Neutrophil (primary cell): ENCODE measurements around the gene UNKL.

Source experiments
- H3K27ac ChIP-seq: fragments of 200-600 bp; sonication (generic); 2 replicates; pipeline ENCODE4 v1.5.1; 2016; ENCODE audit warnings: mild to moderate bottlenecking, moderate library complexity
- H3K27me3 ChIP-seq: fragments of 200-600 bp; sonication (generic); 2 replicates; pipeline ENCODE4 v1.6.0; 2016; ENCODE audit warnings: mild to moderate bottlenecking
- H3K36me3 ChIP-seq: fragments of 200-600 bp; sonication (generic); 2 replicates; pipeline ENCODE4 v1.5.1; 2017
- H3K4me1 ChIP-seq, 2 experiments: fragments of 200-600 bp in 1 of 2; sonication (generic) in 1 of 2; 1 replicate in 1 of 2; 2 replicates in 1 of 2; pipeline versions ENCODE4 v1.5.1 to v1.6.1; 2013 to 2016; ENCODE audit warnings: low read depth in 1 of 2, low read length in 1 of 2, mild to moderate bottlenecking in 1 of 2, moderate library complexity in 1 of 2; ENCODE audit not compliant: control insufficient read depth in 1 of 2, insufficient read depth in 1 of 2
- H3K4me3 ChIP-seq, 2 experiments: fragments of 200-600 bp in 1 of 2; sonication (generic) in 1 of 2; 1 replicate in 1 of 2; 2 replicates in 1 of 2; pipeline ENCODE4 v1.5.1; 2013 to 2016; ENCODE audit warnings: low read depth in 1 of 2, low read length in 1 of 2, mild to moderate bottlenecking in 1 of 2, moderate library complexity in 1 of 2
- H3K9me3 ChIP-seq: fragments of 200-600 bp; sonication (generic); 2 replicates; pipeline ENCODE4 v1.5.1; 2016
- CTCF ChIP-seq: fragments of 200-600 bp; sonication (generic); IDR thresholded peaks from 2 replicates; pipeline ENCODE4 v1.5.1; 2016; ENCODE audit warnings: antibody characterized with exemption

Gene UNKL

GRCh38 chr16:1407753-1408152, 6.8 kb downstream of the UNKL start:
- no peak for TF ChIP-seq CTCF
- no peak overlapping the region for H3K4me3 ChIP-seq
- H3K27ac ChIP-seq: peak overlapping the region; percentile 59
- H3K9me3 ChIP-seq: no peaks in the 10 kb centered on the region
- peaks cover 14 to 27% of the 10 kb centered on the region in 2 experiments for H3K4me1 ChIP-seq
- H3K27me3 ChIP-seq: no peaks in the 10 kb centered on the region
- peaks cover 89% of the 10 kb centered on the region for H3K36me3 ChIP-seq

GRCh38 chr16:1403733-1404132, 10.8 kb downstream of the UNKL start:
- H3K4me1 ChIP-seq: peaks cover 10 to 11% of the 10 kb centered on the region in 2 experiments
- no peak overlapping the region for H3K27ac ChIP-seq
- TF ChIP-seq CTCF: no peak
- no peaks in the 10 kb centered on the region for H3K9me3 ChIP-seq
- H3K4me3 ChIP-seq: no peak overlapping the region
- no peaks in the 10 kb centered on the region for H3K27me3 ChIP-seq
- peaks cover 91% of the 10 kb centered on the region for H3K36me3 ChIP-seq

GRCh38 chr16:1403036-1403435, 11.5 kb downstream of the UNKL start:
- Histone ChIP-seq H3K27ac (no peak overlapping the region), H3K9me3 (no peaks in the 10 kb centered on the region), H3K4me1 (peaks cover 4% of the 10 kb centered on the region in 2 experiments), H3K4me3 (no peak overlapping the region), H3K36me3 (peaks cover 92% of the 10 kb centered on the region), H3K27me3 (no peaks in the 10 kb centered on the region)
- no peak for TF ChIP-seq CTCF

- Histone ChIP-seq H3K36me3 (peaks cover 93% of the 10 kb centered on the region), H3K9me3 (no peaks in the 10 kb centered on the region), H3K4me3 (no peak overlapping the region), H3K4me1 (no peaks in the 10 kb centered on the region), H3K27me3 (no peaks in the 10 kb centered on the region), H3K27ac (no peak overlapping the region)
- no peak for TF ChIP-seq CTCF
Observed at GRCh38 chr16:1401758-1402154, 12.7 kb downstream of the UNKL start.

GRCh38 chr16:1401061-1401757, 13.3 kb downstream of the UNKL start:
- no peak overlapping the region for H3K27ac ChIP-seq

More at GRCh38 chr16:1401061-1401757, 13.3 kb downstream of the UNKL start:
- no peaks in the 10 kb centered on the region for H3K27me3 ChIP-seq
- no peaks in the 10 kb centered on the region for H3K4me1 ChIP-seq
- H3K4me3 ChIP-seq: no peak overlapping the region
- peaks cover 93% of the 10 kb centered on the region for H3K36me3 ChIP-seq
- TF ChIP-seq CTCF: no peak
- no peaks in the 10 kb centered on the region for H3K9me3 ChIP-seq
